HepG2 (cell line): ENCODE results near the gene SALL4. TPM values are rescaled to one million over a fixed set of nuclear protein-coding genes. Genes with fewer than 3 reads are reported as not detected.

Experiments
- ARNT2 ChIP-seq: sonication (generic); formaldehyde crosslinking; IDR thresholded peaks from 2 replicates; pipeline ENCODE4 v1.8.0; 2022; ENCODE audit warnings: mild to moderate bottlenecking, low read depth, missing genetic modification reagents, moderate library complexity
- CREM ChIP-seq, 2 experiments: sonication (generic) in 1 of 2; formaldehyde crosslinking in 1 of 2; IDR thresholded peaks; 2 replicates each; pipeline versions ENCODE4 v1.4.0 to v1.6.1; 2016 to 2020; ENCODE audit warnings: antibody characterized with exemption in 1 of 2, mild to moderate bottlenecking in 1 of 2, missing genetic modification reagents in 1 of 2
- FOXC1 ChIP-seq: sonication (generic); formaldehyde crosslinking; IDR thresholded peaks from 2 replicates; pipeline ENCODE4 v1.8.0; 2022; ENCODE audit warnings: mild to moderate bottlenecking, missing genetic modification reagents, borderline replicate concordance
- HNRNPLL ChIP-seq: fragments of 200-400 bp; formaldehyde crosslinking; IDR thresholded peaks from 2 replicates; pipeline ENCODE4 v1.6.1; 2017; ENCODE audit warnings: mild to moderate bottlenecking, low read depth, low read length; ENCODE audit not compliant: poor library complexity, severe bottlenecking
- KDM4B ChIP-seq: sonication (generic); formaldehyde crosslinking; IDR thresholded peaks from 2 replicates; pipeline ENCODE4 v1.4.0; 2020; ENCODE audit warnings: missing genetic modification reagents
- NBN ChIP-seq: fragments of 450-650 bp; conservative IDR thresholded peaks from 2 replicates; pipeline ENCODE4 v1.6.1; 2017
- PHF5A ChIP-seq: IDR thresholded peaks from one replicate; pipeline ENCODE4 v1.6.1; 2018; ENCODE audit warnings: low read depth, missing genetic modification reagents; ENCODE audit not compliant: unreplicated experiment
- RBFOX2 ChIP-seq: fragments of 200-400 bp; formaldehyde crosslinking; IDR thresholded peaks from 2 replicates; pipeline ENCODE4 v1.6.1; 2017; ENCODE audit warnings: low read depth, mild to moderate bottlenecking, low read length
- RCOR2 ChIP-seq: IDR thresholded peaks from 2 replicates; pipeline ENCODE4 v1.6.1; 2016; ENCODE audit warnings: missing biosample characterization, missing genetic modification reagents
- SCMH1 ChIP-seq: sonication (generic); formaldehyde crosslinking; IDR thresholded peaks from 2 replicates; pipeline ENCODE4 v1.9.0; 2021; ENCODE audit warnings: missing genetic modification reagents, mild to moderate bottlenecking, borderline replicate concordance
- SIN3A ChIP-seq: IDR thresholded peaks from 2 replicates; pipeline ENCODE4 v1.6.1; 2011; ENCODE audit warnings: low read depth, mild to moderate bottlenecking, control low read depth, low read length, borderline replicate concordance
- SKI ChIP-seq: fragments of 450-650 bp; IDR thresholded peaks from one replicate; pipeline ENCODE4 v1.6.1; 2018; ENCODE audit warnings: mild to moderate bottlenecking; ENCODE audit not compliant: partially characterized antibody
- TCF7 ChIP-seq: sonication (generic); IDR thresholded peaks from 2 replicates; pipeline ENCODE4 v1.6.1; 2016; ENCODE audit warnings: antibody characterized with exemption, low read depth
- YEATS4 ChIP-seq: sonication (generic); formaldehyde crosslinking; IDR thresholded peaks from 2 replicates; pipeline ENCODE4 v1.4.0; 2020; ENCODE audit warnings: missing genetic modification reagents, borderline replicate concordance
- ZFYVE20 ChIP-seq: sonication (generic); formaldehyde crosslinking; IDR thresholded peaks from 2 replicates; pipeline ENCODE4 v1.8.0; 2023; ENCODE audit warnings: low read depth, mild to moderate bottlenecking, moderate library complexity, missing genetic modification reagents, borderline replicate concordance
- ZMYM4 ChIP-seq: sonication (generic); formaldehyde crosslinking; IDR thresholded peaks from 2 replicates; pipeline ENCODE4 v1.8.1; 2023; ENCODE audit warnings: mild to moderate bottlenecking, missing genetic modification reagents
- ZNF670 ChIP-seq: sonication (generic); formaldehyde crosslinking; IDR thresholded peaks from 2 replicates; pipeline ENCODE4 v1.8.0; 2022; ENCODE audit warnings: mild to moderate bottlenecking, missing genetic modification reagents, borderline replicate concordance
- ZNF720 ChIP-seq: sonication (generic); formaldehyde crosslinking; IDR thresholded peaks from 2 replicates; pipeline ENCODE4 v1.4.0; 2020; ENCODE audit warnings: missing genetic modification reagents
- ZNF724P ChIP-seq: sonication (generic); formaldehyde crosslinking; IDR thresholded peaks from 2 replicates; pipeline ENCODE4 v1.8.0; 2022; ENCODE audit warnings: missing genetic modification reagents, borderline replicate concordance
- polyA plus RNA-seq, 8 experiments: library from polyadenylated mRNA; depleted of rRNA in 3 of 8; stranded (reverse) in 7 of 8; unstranded in 1 of 8; fragments of >200 nt; fragmentation: Illumina TruSeq in 4 of 8; extraction: Trizol in 4 of 8; gene quantifications; 2 replicates each; pipeline versions ENCODE4 v1.2.1 to v1.2.3, GENCODE V29; 2011 to 2016; ENCODE audit warnings: low read depth in 4 of 8, missing spikeins in 1 of 8, mixed read lengths in 1 of 8; ENCODE audit not compliant: insufficient read depth in 1 of 8
- total RNA-seq, 5 experiments: library from RNA; depleted of rRNA; stranded (reverse); fragments of >200 nt; fragmentation: Illumina TruSeq; extraction: Trizol; gene quantifications; 2 replicates each; pipeline ENCODE4 v1.2.3, GENCODE V29; 2016; ENCODE audit warnings: low read depth in 1 of 5
- TF ChIP-seq, protein P1 (sequence below): sonication (generic); formaldehyde crosslinking; IDR thresholded peaks from 2 replicates; pipeline ENCODE4 v1.4.0; 2020; ENCODE audit warnings: missing genetic modification reagents
- TF ChIP-seq, protein P2 (sequence below): sonication (generic); formaldehyde crosslinking; IDR thresholded peaks from 2 replicates; pipeline ENCODE4 v1.4.0; 2020; ENCODE audit warnings: mild to moderate bottlenecking, missing genetic modification reagents, borderline replicate concordance
- TF ChIP-seq, protein P3 (sequence below): sonication (generic); formaldehyde crosslinking; IDR thresholded peaks from 2 replicates; pipeline ENCODE4 v1.4.0; 2020; ENCODE audit warnings: low read depth, mild to moderate bottlenecking, missing genetic modification reagents
- TF ChIP-seq, protein P4 (sequence below): IDR thresholded peaks from 2 replicates; pipeline ENCODE4 v1.6.1; 2016; ENCODE audit warnings: mild to moderate bottlenecking, missing biosample characterization, missing genetic modification reagents

SALL4 gene
- total and polyA plus RNA-seq, 2 of the 13 experiments (the other 11 are each of a cell fraction or from before 2014, with no cell fraction given), result 0.33 to 1.8 TPM

DNA sequence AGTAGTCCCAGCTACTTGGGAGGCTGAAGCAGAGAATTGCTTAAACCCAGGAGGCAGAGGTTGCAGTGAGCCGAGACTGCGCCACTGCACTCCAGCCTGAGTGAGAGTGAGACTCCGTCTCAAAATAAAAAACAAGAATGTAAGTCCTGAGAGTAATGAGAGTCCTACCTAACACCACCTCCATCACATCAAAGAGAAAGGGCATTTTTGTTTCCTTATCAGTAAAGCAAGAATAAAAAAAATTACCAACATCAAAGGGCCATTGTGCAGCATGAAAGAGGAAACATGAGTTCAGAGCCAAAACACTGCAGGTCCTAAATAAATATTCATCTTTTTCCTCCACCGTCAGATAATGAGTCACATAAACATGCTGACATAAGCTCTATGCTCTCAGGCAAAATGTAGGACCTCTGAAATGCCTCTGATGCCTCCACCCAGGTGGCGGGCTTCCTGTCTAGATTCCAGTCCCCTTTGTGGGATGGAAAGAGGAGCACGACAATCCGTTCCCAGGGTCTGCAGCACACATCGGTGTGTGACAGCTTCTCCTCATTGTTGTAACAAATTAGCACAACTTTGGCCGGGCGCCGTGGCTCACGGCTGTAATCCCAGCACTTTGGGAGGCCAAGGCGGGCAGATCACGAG lies 41.3 kb downstream of the SALL4 start (continued):
- TF ChIP-seq TCF7, result peak; percentile 98
- peak; percentile 63 for TF ChIP-seq SKI
- TF ChIP-seq YEATS4, result no peak
- TF ChIP-seq ZNF720 (CRISPR knock-in tag), result no peak
- TF ChIP-seq, protein P1, sequence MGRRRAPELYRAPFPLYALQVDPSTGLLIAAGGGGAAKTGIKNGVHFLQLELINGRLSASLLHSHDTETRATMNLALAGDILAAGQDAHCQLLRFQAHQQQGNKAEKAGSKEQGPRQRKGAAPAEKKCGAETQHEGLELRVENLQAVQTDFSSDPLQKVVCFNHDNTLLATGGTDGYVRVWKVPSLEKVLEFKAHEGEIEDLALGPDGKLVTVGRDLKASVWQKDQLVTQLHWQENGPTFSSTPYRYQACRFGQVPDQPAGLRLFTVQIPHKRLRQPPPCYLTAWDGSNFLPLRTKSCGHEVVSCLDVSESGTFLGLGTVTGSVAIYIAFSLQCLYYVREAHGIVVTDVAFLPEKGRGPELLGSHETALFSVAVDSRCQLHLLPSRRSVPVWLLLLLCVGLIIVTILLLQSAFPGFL (CRISPR knock-in tag), result no peak
- no peak for TF ChIP-seq RBFOX2
- TF ChIP-seq SCMH1 (CRISPR knock-in tag), result no peak
- TF ChIP-seq SIN3A, result no peak
- peak; percentile 86 for TF ChIP-seq CREM (IDR thresholded peaks at IDR 0.05)
- no peak for TF ChIP-seq CREM (CRISPR knock-in tag; IDR thresholded peaks at IDR 0.05)
- TF ChIP-seq, protein P2, sequence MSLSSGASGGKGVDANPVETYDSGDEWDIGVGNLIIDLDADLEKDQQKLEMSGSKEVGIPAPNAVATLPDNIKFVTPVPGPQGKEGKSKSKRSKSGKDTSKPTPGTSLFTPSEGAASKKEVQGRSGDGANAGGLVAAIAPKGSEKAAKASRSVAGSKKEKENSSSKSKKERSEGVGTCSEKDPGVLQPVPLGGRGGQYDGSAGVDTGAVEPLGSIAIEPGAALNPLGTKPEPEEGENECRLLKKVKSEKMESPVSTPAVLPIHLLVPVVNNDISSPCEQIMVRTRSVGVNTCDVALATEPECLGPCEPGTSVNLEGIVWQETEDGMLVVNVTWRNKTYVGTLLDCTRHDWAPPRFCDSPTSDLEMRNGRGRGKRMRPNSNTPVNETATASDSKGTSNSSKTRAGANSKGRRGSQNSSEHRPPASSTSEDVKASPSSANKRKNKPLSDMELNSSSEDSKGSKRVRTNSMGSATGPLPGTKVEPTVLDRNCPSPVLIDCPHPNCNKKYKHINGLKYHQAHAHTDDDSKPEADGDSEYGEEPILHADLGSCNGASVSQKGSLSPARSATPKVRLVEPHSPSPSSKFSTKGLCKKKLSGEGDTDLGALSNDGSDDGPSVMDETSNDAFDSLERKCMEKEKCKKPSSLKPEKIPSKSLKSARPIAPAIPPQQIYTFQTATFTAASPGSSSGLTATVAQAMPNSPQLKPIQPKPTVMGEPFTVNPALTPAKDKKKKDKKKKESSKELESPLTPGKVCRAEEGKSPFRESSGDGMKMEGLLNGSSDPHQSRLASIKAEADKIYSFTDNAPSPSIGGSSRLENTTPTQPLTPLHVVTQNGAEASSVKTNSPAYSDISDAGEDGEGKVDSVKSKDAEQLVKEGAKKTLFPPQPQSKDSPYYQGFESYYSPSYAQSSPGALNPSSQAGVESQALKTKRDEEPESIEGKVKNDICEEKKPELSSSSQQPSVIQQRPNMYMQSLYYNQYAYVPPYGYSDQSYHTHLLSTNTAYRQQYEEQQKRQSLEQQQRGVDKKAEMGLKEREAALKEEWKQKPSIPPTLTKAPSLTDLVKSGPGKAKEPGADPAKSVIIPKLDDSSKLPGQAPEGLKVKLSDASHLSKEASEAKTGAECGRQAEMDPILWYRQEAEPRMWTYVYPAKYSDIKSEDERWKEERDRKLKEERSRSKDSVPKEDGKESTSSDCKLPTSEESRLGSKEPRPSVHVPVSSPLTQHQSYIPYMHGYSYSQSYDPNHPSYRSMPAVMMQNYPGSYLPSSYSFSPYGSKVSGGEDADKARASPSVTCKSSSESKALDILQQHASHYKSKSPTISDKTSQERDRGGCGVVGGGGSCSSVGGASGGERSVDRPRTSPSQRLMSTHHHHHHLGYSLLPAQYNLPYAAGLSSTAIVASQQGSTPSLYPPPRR (CRISPR knock-in tag), result peak; percentile 79
- 0 out of 2 replicates have a peak, but pooled peaks have one; percentile 57 for TF ChIP-seq ZNF670
- no peak for TF ChIP-seq ZFYVE20 (CRISPR knock-in tag)
- TF ChIP-seq, protein P3, sequence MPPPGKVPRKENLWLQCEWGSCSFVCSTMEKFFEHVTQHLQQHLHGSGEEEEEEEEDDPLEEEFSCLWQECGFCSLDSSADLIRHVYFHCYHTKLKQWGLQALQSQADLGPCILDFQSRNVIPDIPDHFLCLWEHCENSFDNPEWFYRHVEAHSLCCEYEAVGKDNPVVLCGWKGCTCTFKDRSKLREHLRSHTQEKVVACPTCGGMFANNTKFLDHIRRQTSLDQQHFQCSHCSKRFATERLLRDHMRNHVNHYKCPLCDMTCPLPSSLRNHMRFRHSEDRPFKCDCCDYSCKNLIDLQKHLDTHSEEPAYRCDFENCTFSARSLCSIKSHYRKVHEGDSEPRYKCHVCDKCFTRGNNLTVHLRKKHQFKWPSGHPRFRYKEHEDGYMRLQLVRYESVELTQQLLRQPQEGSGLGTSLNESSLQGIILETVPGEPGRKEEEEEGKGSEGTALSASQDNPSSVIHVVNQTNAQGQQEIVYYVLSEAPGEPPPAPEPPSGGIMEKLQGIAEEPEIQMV (CRISPR knock-in tag), result no peak
- TF ChIP-seq, protein P4, sequence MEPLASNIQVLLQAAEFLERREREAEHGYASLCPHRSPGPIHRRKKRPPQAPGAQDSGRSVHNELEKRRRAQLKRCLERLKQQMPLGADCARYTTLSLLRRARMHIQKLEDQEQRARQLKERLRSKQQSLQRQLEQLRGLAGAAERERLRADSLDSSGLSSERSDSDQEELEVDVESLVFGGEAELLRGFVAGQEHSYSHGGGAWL, result no peak
- peak; percentile 69; the same call in 1 of the 2 replicates for TF ChIP-seq KDM4B (CRISPR knock-in tag)
- TF ChIP-seq PHF5A (CRISPR knock-in tag), result peak; percentile 35
- no peak; the same call in 1 of the 2 replicates for TF ChIP-seq ZMYM4 (CRISPR knock-in tag)
- no peak for TF ChIP-seq ARNT2 (CRISPR knock-in tag)
- TF ChIP-seq NBN, result no peak
- peak; percentile 91 for TF ChIP-seq RCOR2 (CRISPR knock-in tag)
- TF ChIP-seq HNRNPLL, result no peak
- no peak for TF ChIP-seq FOXC1 (CRISPR knock-in tag)
- no peak for TF ChIP-seq ZNF724P (CRISPR knock-in tag)
